Thyroid gland (tissue), 4 donors: Measurements from ENCODE around the gene OIT3. TPM values are rescaled to one million over a fixed set of nuclear protein-coding genes. Genes with fewer than 3 reads are reported as not detected.
"Not testable (repeated sequence)": the region's sequence is repeated elsewhere in the genome, so short reads cannot be mapped to it uniquely, and the experiment has no call there.

ENCODE experiments used
- DNase-seq, 2 donors: peaks; one replicate each; pipeline ENCODE4 v3.0.0-alpha.2; 2019
- H3K27ac ChIP-seq, 3 donors: fragments of 200-600 bp; sonication (generic); 1 replicate in 2 of 3; 2 replicates in 1 of 3; pipeline ENCODE4 v1.5.1; 2016 to 2019; ENCODE audit warnings: mild to moderate bottlenecking in 1 of 3, moderate library complexity in 1 of 3
- H3K27me3 ChIP-seq: fragments of 200-600 bp; sonication (generic); one replicate; pipeline ENCODE4 v1.5.1; 2019
- H3K36me3 ChIP-seq, 2 donors: fragments of 200-600 bp; sonication (generic); one replicate each; pipeline ENCODE4 v1.5.1; 2016 to 2019
- H3K4me1 ChIP-seq, 2 donors: fragments of 200-600 bp; sonication (generic); one replicate each; pipeline ENCODE4 v1.5.1; 2017 to 2019
- H3K4me3 ChIP-seq, 3 donors: fragments of 200-600 bp; sonication (generic); replicated peaks in 1 of 3; 1 replicate in 2 of 3; 2 replicates in 1 of 3; pipeline ENCODE4 v1.5.1; 2016; ENCODE audit warnings: mild to moderate bottlenecking in 1 of 3
- H3K9me3 ChIP-seq: fragments of 200-600 bp; sonication (generic); one replicate; pipeline ENCODE4 v1.5.1; 2017
- POLR2A ChIP-seq, 2 donors: fragments of 450-650 bp; IDR thresholded peaks; one replicate each; pipeline ENCODE4 v1.6.1; 2017; ENCODE audit warnings: antibody characterized with exemption in 2 of 2, mild to moderate bottlenecking in 2 of 2, moderate library complexity in 1 of 2
- WGBS, 2 donors: methylation state at CpG; one replicate each; pipeline ENCODE4 v1.1.5; 2017; 5-methylcytosine and 5-hydroxymethylcytosine counted together
- intact Hi-C: fragments of 100-400 bp; cut with DNase I; formaldehyde crosslinking; loops from one replicate; pipeline ENCODE4 v1.15.1; 2023
- total RNA-seq, 4 donors: library from RNA; depleted of rRNA; stranded (reverse); fragments of >200 nt; gene quantifications; one replicate each; pipeline ENCODE4 v1.2.3, GENCODE V29; 2016
- TF ChIP-seq, protein P1 (sequence below), 6 experiments: fragments of 200-600 bp in 3 of 6; fragments of 450-650 bp in 3 of 6; sonication (generic) in 3 of 6; IDR thresholded peaks; one replicate each; pipeline ENCODE4 v1.5.1; 2016 to 2019; ENCODE audit warnings: antibody characterized with exemption in 6 of 6, mild to moderate bottlenecking in 2 of 6, inconsistent platforms in 1 of 6, moderate library complexity in 1 of 6

OIT3 gene
- total RNA-seq, 4 donors from 2014 or later, result 0.27 TPM; not detected in 3

DNA sequence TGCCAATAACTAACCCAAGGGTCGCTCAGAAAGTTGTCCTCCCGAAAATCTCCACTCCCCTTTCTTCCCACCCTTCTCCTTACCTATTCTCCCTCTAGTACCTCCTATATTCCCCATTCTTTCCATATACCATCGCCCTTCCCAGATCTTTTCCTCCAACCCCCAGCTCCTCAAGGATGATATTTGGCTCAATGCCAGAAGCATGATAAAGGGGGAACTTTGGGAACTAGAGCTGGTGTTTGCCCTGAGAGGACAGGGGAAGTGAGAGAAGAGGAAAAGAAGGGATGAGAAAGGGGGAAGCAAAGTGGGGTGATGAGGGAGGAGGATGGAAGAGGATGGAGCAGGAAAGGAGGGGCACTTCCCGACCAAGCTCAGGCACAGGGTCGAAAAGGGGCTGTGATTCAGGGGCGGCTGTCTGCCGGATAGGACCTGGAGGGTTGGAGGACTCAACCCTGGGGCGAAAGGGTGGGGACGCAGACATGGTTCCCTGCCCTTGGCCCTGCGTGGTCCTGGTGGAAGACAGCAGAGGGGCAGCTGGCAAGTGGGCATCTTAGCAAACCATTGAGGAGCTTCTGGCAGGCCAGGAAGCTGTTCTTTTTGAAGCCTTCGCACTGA lies 1.8 kb downstream of the OIT3 start:
- H3K27ac ChIP-seq, result no peak overlapping the region
- H3K36me3 ChIP-seq, result no peaks in the 10 kb centered on the region
- TF ChIP-seq, protein P1, sequence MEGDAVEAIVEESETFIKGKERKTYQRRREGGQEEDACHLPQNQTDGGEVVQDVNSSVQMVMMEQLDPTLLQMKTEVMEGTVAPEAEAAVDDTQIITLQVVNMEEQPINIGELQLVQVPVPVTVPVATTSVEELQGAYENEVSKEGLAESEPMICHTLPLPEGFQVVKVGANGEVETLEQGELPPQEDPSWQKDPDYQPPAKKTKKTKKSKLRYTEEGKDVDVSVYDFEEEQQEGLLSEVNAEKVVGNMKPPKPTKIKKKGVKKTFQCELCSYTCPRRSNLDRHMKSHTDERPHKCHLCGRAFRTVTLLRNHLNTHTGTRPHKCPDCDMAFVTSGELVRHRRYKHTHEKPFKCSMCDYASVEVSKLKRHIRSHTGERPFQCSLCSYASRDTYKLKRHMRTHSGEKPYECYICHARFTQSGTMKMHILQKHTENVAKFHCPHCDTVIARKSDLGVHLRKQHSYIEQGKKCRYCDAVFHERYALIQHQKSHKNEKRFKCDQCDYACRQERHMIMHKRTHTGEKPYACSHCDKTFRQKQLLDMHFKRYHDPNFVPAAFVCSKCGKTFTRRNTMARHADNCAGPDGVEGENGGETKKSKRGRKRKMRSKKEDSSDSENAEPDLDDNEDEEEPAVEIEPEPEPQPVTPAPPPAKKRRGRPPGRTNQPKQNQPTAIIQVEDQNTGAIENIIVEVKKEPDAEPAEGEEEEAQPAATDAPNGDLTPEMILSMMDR (IDR thresholded peaks at IDR 0.05), result no peak
- no peaks in the 10 kb centered on the region for H3K27me3 ChIP-seq
- H3K9me3 ChIP-seq, result no peaks in the 10 kb centered on the region
- no peaks in the 10 kb centered on the region for H3K4me1 ChIP-seq
- intact Hi-C loops, result no loop called here
- no peak overlapping the region for H3K4me3 ChIP-seq
- DNase-seq, result no peak
- WGBS, 2 donors, result 77% methylated on average over 11 of the region's 11 CpGs

DNA sequence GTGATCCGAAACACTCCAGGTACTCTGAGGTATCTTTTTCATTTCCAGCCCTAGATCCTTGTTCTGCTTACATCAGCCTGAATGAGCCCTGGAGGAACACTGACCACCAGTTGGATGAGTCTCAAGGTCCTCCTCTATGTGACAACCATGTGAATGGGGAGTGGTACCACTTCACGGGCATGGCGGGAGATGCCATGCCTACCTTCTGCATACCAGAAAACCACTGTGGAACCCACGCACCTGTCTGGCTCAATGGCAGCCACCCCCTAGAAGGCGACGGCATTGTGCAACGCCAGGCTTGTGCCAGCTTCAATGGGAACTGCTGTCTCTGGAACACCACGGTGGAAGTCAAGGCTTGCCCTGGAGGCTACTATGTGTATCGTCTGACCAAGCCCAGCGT lies 5.1 kb downstream of the OIT3 start:
- 93 to 99% methylated on average over 9 of the region's 10 CpGs for WGBS, 2 donors
- Histone ChIP-seq H3K9me3 (no peaks in the 10 kb centered on the region), H3K4me3 (no peak overlapping the region), H3K4me1 (no peaks in the 10 kb centered on the region), H3K36me3 (no peaks in the 10 kb centered on the region), H3K27me3 (no peaks in the 10 kb centered on the region), H3K27ac (no peak overlapping the region)
- DNase-seq, result no peak
- no peak for TF ChIP-seq POLR2A (IDR thresholded peaks at IDR 0.05)
- TF ChIP-seq, protein P1 (IDR thresholded peaks at IDR 0.05), result no peak
- intact Hi-C loops, result no loop called here

- 87 to 88% methylated on average over 1 of the region's 1 CpG for WGBS, 2 donors
- intact Hi-C loops, result no loop called here
Measured at GRCh38 chr10:72899545-72899944, 6.0 kb downstream of the OIT3 start.

DNA sequence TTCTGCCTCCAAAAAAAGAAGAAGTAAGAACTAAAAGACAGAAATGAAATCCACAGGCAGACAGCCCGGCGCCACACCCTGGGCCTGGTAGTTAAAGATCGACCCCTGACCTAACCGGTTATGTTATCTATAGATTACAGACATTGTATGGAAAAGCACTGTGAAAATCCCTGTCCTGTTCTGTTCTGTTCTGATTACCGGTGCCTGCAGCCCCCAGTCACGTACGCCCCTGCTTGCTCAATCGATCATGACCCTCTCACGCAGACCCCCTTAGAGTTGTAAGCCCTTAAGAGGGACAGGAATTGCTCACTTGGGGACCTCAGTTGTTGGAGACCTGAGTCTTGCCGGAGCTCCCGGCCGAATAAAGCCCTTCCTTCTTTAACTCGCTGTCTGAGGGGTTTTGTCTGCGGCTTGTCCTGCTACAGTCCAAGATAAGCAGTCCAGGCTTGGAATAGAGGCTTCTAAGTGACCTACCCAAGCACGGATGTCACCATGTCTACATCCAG lies 10.5 kb downstream of the OIT3 start:
- 93 to 94% methylated on average over 15 of the region's 15 CpGs for WGBS, 2 donors
- intact Hi-C loops, H3K9me3 ChIP-seq, DNase-seq, H3K4me1 ChIP-seq, H3K27me3 ChIP-seq, H3K36me3 ChIP-seq, H3K27ac ChIP-seq, H3K4me3 ChIP-seq: not testable (repeated sequence)

More at GRCh38 chr10:72899545-72899944, 6.0 kb downstream of the OIT3 start:
- TF ChIP-seq, protein P1 (IDR thresholded peaks at IDR 0.05), result no peak
- TF ChIP-seq POLR2A (IDR thresholded peaks at IDR 0.05), result no peak
- no peak overlapping the region for H3K27ac ChIP-seq
- no peaks in the 10 kb centered on the region for H3K36me3 ChIP-seq
- H3K9me3 ChIP-seq, result no peaks in the 10 kb centered on the region
- no peak for DNase-seq
- H3K4me1 ChIP-seq, result no peaks in the 10 kb centered on the region
- no peak overlapping the region for H3K4me3 ChIP-seq
- H3K27me3 ChIP-seq, result no peaks in the 10 kb centered on the region

DNA sequence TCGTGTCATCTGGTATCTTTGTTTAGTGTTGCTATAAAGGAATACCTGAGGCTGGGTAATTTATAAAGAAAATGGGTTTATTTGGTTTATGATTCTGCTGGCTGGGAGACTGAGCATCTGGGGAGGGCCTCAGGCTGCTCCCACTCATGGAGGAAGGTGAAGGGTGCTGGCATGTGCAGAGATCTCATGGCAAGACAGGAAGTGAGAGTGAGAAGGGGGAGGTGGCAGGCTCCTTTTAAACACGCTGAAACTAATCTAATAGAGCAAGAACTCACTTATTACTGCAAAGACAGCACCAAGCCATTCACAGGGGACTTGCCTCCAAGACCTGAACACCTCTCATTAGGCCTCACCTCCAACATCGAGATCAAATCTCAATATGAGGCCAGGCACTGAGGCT lies 11.3 kb downstream of the OIT3 start:
- H3K4me1 ChIP-seq, result no peaks in the 10 kb centered on the region
- H3K27ac ChIP-seq, result no peak overlapping the region
- H3K36me3 ChIP-seq, result no peaks in the 10 kb centered on the region
- H3K4me3 ChIP-seq, result no peak overlapping the region
- DNase-seq, result no peak
- intact Hi-C loops, result no loop called here
- 87 to 88% methylated on average over 3 of the region's 3 CpGs for WGBS, 2 donors
- TF ChIP-seq, protein P1 (IDR thresholded peaks at IDR 0.05), result no peak
- no peak for TF ChIP-seq POLR2A (IDR thresholded peaks at IDR 0.05)
- H3K9me3 ChIP-seq, result no peaks in the 10 kb centered on the region
- H3K27me3 ChIP-seq, result no peaks in the 10 kb centered on the region
